ENCODE measurements around the gene GPR89A.
"Not testable (repeated sequence)": the region's sequence is repeated elsewhere in the genome, so short reads cannot be mapped to it uniquely, and the experiment has no call there.

The GPR89A gene

DNA sequence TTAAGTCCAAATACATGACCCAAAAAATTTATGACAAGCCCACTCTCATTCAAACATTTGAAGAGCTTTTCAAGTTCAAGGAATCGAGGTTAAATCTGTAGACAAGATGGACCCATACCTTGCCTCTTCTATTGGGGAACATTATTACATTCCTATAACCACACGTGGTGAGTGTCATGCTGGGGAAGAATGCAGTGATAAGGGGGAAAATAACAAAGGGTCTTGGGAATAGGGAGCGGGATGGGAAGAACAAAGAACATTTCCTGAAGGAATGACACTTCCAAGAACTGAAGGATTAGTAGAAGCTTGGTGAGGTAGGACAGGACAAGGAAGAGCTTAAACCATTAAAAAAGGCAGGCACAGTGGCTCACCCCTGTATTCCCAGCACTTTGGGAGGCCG is 80.5 kb downstream of the GPR89A start:
- no peak for DNase-seq

DNA sequence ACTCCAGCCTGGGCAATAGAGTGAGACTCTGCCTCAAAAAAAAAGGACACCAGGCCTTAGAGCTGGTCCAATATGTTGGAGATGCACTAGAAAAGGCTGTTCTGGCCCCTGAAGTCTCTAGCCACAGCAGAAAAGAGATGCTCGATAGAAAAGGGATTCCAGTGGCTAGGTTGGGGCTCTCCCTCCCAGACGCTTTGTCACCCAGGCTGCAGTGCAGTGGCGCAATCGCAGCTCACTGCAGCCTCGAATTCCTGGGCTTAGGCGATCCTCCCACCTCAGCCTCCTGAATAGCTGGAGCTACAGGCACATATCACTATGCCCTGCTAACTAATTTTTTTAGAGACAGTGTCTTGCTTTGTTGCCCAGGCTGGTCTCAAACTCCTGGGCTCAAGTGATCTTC is 81.1 kb downstream of the GPR89A start:
- DNase-seq: no peak

DNA sequence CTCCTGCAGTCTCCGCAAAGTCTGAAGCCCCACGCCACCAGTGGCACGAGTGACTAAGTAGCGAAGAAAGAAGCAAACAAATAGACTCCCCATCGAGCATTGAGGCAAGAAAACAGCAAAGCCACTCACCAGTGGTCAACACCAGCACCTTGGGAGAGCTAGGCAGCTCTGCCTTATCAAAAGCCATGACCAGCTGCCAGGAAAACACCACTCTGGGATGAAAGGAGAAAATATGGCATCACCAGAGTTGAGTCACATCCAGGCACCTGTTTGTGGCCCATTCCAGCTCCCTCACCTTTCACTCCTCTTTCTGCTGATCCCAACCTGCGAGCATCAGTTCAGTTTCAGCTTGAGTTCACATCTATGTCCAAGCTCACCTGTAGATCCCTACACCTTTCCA is 82.1 kb downstream of the GPR89A start:
- DNase-seq: no peak

GRCh38 chr1:145690587-145691558 is 83.1 kb downstream of the GPR89A start:
- peak; percentile 11 to 27 for DNase-seq

DNA sequence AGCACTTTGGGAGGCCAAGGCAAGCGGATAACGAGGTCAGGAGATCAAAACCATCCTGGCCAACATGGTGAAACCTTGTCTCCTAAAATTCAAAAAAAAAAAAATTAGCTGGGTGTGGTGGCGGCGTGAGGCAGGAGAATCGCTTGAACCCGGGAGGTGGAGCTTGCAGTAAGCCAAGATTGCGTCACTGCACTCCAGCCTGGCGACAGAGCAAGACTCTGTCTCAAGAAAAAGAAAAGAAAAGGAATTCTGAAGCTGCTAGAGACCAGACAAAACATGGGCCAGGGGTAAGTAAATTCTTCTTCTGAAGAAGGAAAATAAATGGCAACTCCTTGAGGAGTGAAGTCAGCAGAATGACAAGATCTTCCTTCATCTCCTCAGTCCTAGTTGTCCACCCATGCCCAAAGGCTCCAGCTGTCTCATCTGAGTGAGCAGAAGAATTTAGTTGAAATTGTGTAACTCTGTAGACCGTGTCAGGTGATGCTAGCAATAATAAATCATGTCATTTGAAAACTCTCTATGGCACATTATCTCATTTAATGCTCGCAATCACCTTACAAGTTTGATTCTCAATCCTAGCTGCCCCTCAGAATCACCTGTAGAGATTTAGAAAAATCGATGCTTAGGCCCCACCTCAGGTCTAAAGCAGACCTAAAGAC is 85.1 kb downstream of the GPR89A start:
- no peak for DNase-seq

DNA sequence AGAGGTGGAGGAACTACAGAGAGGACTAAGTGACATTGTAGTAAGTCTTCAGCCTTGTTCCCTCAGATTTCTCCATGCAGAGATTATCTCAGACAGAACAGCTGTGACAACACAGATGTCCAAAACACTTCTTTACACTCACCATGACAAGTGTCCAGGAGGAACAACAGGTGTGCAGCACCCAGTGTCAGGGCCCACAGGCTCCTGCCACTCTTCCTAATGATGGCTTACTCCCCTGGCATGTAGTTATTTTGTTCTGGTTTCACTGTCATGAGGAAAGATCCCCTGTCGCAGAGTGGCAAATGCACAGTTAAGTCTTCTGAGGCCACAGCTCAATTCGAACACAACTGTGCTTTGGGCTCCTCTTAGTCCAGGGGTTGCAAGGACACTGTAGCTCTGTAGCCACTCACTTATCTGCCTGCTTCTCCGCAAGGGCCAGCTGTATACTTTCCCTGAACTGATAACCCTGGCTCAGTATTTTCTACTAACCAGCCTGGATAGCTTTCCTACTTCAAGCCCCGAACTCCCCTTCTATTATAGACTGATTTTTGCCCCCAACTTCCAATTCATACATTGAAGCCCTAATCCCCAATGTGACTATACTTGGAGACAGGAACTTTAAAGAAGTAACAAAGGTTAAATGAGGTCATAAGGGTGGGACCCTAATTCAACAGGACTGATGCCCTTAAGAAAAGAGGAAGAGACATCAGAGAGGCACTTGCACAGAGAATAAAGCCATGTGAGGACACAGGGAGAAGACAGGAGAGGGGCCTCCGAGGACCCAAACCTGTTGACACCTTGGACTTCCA is 88.2 kb downstream of the GPR89A start:
- DNase-seq: no peak

DNA sequence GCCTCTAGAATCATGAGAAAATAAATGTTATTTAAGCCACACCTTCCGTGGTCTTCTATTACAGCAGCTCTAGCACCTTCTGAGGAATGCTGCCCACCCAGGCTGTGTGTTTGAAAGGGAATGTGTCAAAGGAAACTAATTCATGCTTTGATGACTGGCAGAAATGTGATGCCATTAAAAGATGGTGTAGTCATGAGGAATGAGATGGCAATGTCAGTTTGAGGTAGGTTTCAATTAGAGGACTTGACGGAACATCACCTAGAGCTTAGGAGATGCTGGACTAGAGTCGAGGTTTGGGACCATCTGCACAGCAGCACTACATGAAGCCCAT is 88.8 kb downstream of the GPR89A start:
- no peak for DNase-seq

DNA sequence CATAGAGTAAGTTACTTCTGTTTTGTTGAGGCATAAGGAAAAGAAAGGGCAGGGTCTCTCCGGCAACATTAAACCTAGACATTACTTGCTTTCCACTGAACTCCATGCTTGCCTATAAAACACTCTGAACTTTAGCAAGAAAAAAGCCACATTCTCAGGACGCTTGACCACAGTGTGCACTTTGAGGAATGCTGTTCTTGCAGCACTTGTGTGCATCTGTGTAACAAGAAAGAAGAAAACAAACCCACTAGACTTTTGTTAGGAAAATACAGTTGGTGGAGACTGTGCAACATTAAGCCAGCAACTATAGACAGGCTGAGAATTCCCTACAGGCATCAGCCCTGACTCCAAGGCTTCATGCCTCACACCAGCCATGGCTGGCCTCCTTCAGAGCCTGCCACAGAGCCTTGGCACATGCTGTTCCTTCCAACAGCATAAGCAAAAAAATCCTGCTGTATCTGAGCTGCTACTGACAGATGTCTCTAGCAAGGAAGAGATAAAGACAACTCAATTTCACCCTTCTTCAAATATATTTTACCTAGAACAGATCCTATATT is 93.6 kb downstream of the GPR89A start:
- DNase-seq: no peak

DNA sequence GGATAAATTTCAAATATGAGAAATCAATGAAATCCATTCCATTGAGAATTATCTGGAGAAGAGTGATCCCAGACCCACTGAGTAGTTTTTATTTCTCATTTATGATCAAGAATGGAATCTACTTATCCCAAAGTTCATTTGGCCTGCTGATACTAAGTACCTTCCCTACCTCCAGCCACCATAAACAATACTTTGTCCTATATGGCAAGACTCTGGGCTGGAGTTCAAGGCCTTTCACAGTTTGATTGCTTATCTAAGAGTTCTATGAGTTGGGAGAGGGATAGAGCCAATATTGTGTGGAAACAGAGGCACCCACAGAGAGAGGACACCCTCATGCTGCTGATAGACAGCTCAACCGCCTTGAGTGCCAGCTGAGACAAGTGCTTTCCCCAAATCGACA is 94.3 kb downstream of the GPR89A start:
- no peak for DNase-seq

- no peak for DNase-seq
These were observed 95.0 kb downstream of the GPR89A start for GRCh38 chr1:145702826-145703225.

DNA sequence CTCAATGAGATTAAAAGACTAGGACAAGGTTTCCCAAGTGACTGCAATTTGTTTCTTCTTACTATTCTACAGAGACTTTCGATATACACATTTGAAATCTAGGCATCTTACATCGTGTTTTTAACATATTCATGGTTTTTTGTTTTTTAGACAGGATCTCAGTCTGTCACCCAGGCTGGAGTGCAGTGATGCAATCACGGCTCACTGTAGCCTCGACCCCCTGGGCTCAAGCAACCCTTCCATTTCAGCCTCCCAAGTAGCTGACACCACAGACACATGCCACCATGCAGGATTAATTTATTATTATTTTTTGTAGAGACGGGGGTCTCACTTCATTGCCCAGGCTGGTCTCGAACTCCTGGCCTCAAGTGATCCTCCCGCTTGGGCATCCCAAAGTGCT is 97.8 kb downstream of the GPR89A start:
- no peak for DNase-seq

DNA sequence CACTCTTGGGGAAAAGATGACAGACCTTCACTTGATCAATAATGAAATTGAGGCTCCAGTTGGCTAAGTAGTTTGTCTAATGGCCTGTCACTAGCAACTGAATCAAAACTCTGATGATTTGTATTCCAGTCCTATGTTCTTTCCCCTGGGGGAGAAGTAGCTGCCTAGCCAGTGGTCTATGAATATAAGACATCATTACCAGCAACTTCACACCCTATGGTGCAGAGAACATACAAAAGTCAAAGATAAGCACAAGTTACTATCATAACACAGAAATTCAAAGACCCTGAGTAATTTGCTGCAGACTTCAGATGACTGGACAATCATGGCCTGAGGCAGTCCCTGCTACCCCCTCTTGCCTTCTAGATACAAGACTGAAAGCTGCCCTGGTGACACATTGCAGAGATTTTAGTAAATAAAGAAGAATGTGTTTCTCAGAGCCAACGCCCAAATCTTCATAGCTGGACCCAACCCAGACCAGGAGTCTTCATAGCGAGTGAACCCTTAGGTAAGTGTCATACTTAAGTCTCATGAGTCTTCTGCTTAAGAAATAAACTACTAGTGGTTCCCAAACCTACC is 98.4 kb downstream of the GPR89A start:
- DNase-seq: no peak

GRCh38 chr1:145707183-145707867 is 99.5 kb downstream of the GPR89A start, which contains the start of gene PDZK1:
TSS of gene PDZK1 (minus strand) at chr1:145707368. CDS start at chr1:145688021, 19,347 bp downstream.
- DNase-seq: no peak

DNA sequence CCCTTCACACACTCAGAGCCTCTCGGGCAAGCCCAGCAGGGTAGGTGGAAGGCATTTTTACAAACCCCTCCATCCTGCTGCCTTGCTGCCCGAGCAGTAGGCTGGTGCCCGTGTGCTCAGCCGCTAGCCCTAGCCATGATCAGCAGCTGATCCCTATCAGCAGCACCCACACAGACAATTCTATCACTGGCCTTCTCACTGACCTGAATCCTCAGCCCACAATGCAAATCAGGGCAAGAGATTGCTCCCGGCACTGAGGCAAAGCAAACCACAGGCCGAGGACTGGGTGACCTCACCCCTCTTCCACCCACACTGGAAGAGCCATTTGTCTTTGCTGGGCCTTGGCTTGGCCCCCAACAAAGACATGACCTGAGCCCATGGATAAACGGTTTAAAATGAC is 100.3 kb downstream of the GPR89A start:
- DNase-seq: no peak

DNA sequence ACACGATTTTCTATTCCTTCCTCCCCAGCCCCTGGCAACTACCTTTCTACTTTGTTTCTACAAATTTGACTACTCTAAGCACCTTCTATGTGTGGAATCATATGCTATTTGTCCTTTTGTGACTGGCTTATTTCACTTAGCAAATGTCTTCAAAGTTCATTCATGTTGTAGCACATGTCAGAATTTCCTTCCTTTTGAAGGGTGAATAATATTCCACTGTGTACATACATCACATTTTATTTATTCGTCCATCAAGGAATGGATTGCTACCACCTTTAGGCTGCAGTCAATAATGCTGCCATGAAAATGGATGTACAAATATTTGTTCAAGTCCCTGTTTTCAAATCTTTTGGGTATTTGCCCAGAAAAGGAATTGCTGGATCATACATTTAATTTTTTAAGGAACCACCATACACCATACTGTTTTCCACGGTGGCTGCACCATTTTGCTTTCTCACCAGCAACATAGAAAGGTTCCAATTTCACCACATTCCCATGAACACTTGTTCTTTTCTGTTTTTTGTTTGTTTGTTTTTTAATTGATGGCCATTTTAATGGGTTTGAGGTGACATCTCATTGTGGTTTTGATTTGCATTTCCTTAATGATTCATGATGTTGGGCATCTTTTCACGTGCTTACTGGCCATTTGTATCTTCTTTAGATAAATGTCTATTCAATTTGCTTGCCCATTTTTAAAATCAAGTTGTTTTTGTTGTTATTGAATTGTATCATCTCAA is 102.7 kb downstream of the GPR89A start:
- no peak for DNase-seq

DNA sequence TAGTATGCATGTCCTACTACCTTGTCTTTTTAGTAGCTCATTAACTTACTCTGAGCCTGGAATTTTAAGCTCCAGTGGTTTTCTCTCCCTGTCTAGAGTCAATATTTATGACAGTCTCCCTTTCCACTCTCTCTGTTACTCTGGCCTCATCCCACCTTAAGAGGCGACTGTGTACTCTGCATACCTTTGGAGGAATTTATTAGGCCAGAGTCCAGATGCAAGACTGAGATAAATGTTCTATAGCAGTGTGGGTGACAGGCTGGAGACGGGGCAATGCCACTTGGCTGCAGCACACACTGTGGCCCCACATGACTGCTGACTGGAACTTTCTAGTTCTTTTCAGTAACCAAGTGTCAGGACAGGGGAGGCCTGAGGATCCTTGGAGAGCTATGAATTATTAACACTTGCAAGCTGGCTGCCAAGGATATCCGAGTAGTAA is 103.4 kb downstream of the GPR89A start:
- no peak for DNase-seq

GRCh38 chr1:145714524-145715111 is 106.8 kb downstream of the GPR89A start:
- no peak for DNase-seq

GRCh38 chr1:145716641-145717345 is 109.0 kb downstream of the GPR89A start:
- DNase-seq: no peak

GRCh38 chr1:145717833-145718232 is 110.0 kb downstream of the GPR89A start:
- no peak for DNase-seq

- not testable (repeated sequence) for DNase-seq
These were observed 110.7 kb downstream of the GPR89A start for GRCh38 chr1:145718465-145718864.

All from stimulated activated CD4-positive, alpha-beta T cell treated with anti-CD3 and anti-CD28 coated beads, Interleukin-2, amount 100 ng/mL, for 24 hours (primary cell).